HG03432 (cell line): ENCODE data around the gene MMP3.
"Not testable (repeated sequence)": the region's sequence is repeated elsewhere in the genome, so short reads cannot be mapped to it uniquely, and the experiment has no call there.

Experiments used
- ATAC-seq: cut with Tn5 transposase; IDR thresholded peaks from one replicate; pipeline ENCODE4 v1.9.1; 2021; ENCODE audit warnings: mild to moderate bottlenecking, moderate library complexity; ENCODE audit not compliant: unreplicated experiment

The MMP3 gene

DNA sequence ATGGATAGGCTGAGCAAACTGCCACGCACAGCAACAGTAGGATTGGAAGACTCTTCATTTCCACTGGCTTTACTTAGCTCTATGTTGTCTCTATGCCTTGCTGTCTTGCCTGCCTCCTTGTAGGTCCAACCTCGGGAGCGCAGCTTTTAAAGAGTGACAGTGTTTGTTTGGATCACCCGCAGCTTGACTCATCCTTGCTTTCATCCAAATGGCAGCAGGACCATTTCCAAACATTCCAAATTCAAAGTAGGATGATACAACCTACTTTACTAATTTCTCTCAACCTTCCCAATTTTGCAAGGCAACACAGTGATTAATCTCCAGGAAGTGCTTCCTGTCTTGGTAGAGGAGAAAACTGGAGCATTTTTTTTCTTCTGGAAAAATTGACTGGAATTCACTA lies at the start of gene MMP3:
Gene MMP3 (minus strand): TSS at position 121 of the 400 bp plus-strand sequence. CDS start 63 bp downstream, at position 58.
- no peak for ATAC-seq

- no peak for ATAC-seq
These were observed 48.3 kb upstream of the MMP3 start for GRCh38 chr11:102891736-102892135.

GRCh38 chr11:102886999-102887398 lies 43.6 kb upstream of the MMP3 start:
- ATAC-seq, result no peak

DNA sequence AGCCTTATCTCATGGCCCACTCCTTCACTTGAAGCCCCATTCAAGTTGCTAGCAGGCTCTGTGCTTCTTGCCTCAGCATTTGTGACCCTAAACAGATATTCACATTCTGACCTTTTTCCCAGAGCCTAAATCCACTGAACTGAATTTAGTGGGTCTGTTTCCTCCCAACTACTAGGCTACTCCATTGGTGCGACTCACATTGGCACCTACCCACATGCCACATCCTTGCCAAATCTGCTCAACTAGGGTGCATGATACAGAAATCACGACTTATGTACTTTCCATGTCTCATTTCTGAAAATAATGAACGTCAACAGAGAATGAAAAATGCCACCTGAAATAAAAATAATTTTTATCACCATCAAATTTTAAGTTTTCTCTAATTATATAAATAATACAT lies 39.7 kb upstream of the MMP3 start:
- ATAC-seq, result peak; percentile 17

GRCh38 chr11:102882389-102883024 lies 39.1 kb upstream of the MMP3 start:
- ATAC-seq, result peak; percentile 88

DNA sequence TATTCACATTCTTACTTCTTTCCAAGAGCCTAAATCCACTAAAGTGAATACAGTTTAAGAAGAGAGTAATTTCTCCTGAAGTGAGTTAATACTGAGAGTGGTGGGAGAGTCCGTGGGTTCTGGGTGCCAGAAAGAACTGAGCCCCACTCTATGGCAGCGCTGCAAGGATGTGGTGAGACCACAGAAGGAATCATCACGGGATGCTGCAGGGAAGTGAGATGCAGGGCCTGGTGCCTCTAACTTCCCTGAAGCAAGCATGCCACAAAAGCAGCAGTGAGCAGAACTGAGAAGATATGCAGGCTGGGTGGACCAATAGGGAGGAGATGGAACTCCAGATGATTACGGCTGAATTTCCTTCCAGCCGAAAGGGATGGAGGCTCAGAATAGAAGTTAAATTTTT lies 36.4 kb upstream of the MMP3 start:
- no peak for ATAC-seq

DNA sequence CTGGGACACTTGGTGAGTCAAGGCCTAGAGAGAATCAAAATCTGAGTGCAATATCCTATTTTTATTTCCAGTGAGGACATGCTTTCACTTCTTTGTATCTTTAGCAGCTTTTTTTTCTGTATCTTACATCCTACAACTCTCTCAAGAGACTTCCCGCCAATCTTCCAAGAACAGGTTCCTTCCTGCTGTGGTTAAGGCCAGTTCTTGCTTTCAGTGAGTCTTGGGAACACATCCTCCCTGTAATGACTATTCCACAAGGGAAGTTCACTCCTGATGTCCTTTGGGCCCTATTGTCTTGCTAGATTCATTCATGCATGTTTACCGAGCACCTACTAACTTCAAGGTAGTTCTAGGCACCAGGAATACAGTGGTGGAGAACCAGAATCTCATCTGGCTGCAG lies 35.2 kb upstream of the MMP3 start:
- no peak for ATAC-seq

DNA sequence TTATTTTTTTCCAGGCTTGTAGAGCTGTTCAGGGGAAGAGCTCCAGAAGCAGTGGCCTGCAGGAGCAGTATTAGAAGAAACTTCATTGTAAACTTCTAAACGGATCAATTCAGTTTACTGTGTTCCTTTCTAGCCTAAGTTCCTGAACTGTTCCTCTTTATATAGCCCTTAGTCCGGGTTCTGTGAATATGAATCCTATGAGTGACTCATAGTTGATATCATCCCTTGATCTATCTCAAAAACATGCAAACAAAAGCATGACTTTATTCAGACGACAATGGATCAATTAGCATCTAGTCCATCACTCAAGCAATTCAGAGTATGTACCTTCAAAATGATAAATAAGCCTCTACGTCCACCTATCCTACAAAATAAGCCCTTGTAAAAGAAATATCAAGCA lies 31.4 kb upstream of the MMP3 start, which contains the start of gene MMP12:
Gene MMP12 (minus strand): TSS at position 131 of the 400 bp plus-strand sequence. CDS start 45 bp downstream, at position 86.
- no peak for ATAC-seq

DNA sequence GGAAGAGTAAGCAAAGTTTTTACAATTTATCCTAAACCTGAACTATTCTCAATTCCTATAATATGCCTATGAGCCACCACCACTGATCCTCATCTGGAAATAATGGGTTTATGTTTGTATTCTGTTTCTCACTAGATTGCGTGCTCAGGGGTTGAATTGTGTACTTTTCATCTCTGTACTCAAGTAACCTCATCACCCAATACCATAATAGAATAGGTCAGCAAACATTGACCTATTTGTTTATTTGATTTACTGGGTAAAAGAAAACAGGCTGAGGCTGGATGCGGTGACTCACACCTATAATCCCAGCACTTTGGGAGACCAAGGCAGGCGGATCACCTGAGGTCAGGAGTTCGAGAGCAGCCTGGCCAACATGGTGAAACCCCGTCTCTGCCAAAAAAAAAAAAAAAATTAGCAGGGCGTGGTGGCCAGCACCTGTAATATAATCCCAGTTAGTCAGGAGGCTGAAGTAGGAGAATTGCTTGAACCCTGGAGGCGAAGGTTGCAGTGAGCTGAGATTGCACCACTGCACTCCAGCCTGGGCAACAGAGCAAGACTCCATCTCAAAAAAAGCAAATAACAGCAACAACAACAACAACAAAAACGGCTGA lies 26.1 kb upstream of the MMP3 start:
- ATAC-seq, result not testable (repeated sequence)

DNA sequence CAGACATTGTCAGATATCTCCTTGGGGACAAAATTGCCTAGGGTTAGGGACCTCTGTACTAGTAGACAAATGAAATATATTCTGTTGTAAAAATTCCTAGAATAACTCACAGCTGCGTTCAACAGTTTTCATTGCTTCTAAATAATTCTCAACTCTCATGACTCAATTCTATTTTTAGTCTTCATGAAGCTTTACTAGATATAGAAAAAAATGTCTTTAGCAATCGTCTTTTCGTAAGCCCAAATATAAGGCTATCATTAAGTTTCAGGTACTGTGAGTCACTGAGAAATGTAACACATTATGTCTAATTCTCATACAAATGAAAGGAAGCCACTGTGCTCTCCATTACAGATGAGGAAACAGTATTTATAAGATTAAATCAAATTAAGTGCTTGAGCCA lies 24.9 kb upstream of the MMP3 start:
- ATAC-seq, result no peak

DNA sequence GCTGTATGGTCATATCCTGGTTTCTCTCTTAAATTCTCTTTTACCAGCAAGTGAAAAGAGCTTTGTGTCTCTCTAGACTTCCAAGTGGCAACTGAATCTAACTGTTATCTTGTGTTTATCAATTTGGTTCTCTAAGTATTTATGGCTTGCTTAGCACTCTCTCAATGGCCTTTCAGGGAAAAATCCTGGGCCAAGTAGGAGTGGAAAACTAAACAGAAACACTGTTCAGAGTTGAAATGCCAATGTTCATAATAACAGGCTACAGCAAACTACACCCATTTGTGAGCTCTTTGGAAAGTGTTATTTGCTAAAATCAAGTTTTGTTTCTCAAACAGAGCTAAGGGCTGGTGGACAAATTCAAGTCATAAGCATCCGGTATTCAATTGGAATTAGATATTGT lies 21.3 kb upstream of the MMP3 start:
- ATAC-seq, result no peak

GRCh38 chr11:102853956-102854355 lies 10.5 kb upstream of the MMP3 start:
- no peak for ATAC-seq

- ATAC-seq, result no peak
These were observed 9.6 kb upstream of the MMP3 start for GRCh38 chr11:102853055-102853454.

GRCh38 chr11:102850973-102851745 lies 7.8 kb upstream of the MMP3 start:
- ATAC-seq, result no peak

DNA sequence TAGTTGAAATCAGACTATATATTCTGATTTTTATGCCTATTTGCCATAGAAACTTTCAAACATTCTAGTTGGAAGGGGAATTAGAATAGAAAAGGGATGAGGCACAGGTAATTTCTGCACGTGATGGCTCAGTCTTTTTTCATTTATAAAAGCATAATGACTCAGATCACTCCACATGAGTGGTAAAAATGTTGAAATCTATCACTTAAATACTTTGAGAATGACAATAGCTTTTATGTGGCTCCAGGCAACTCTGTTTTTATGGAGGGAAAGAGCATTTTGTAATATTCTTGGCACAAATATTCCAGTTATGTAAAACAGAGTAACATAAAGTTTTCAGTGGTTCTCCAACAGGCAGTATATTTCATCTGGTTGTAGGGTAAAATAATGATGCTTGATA lies 5.9 kb upstream of the MMP3 start:
- no peak for ATAC-seq

- ATAC-seq, result no peak
These were observed 2.9 kb upstream of the MMP3 start for GRCh38 chr11:102846292-102846691.

GRCh38 chr11:102842930-102843329 lies 479 bp downstream of the MMP3 start:
- ATAC-seq, result no peak

DNA sequence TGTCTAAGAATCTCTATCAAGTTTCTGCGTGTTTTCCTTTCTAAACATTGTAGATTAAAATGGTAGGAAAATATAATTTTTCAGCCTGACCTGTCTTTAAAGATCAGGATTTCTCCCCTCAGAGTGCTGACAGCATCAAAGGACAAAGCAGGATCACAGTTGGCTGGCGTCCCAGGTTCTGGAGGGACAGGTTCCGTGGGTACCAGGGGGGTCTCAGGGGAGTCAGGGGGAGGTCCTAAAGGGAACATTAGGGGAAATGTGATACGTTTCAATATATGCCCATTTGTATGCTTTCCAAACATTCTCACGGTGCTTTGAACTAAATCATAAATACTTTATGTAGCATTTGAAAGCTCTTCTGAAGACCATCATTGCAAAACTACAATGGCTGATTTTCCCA lies 3.4 kb downstream of the MMP3 start:
- no peak for ATAC-seq

DNA sequence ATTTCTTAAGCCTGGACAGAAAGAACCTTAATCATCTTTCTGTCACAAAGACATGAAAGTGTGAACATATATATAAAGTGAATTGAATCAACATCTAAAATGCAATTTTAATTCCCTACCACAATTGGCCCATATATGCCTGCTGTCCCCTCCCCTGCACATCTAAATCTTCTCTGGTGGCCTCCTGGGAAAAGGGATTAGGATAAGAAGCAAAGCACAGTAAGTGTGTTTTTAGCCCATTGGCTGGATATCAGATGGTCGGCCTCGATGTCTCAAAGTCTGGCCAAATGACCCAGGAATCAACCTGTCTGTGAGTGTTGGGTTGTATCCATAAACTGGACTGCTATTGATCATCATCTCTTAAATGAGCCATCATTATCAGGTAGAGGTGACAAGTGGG lies 5.8 kb downstream of the MMP3 start:
- ATAC-seq, result no peak

- no peak for ATAC-seq
These were observed 6.3 kb downstream of the MMP3 start for GRCh38 chr11:102837156-102837555.

GRCh38 chr11:102836290-102836875 lies 7.0 kb downstream of the MMP3 start:
- no peak for ATAC-seq

DNA sequence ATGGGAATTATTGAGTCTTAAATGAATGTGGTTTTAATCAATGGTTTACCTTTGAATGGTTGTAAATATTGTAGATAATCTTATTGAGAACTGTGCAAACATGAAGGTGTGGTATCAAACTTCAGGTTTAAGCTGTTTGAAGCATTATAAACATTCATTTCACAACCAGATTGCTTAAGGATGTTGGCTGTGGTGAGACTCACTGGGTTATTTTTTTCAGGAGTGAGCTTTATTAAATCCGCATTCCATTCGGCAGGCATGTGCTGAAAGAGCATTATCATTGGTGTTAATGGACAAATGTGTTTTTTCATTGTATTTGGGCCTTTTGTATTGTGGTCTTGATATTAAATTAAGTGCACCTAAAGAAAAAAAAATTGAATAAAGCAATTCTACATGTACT lies 9.7 kb downstream of the MMP3 start:
- no peak for ATAC-seq
